ENCODE measurements around the gene PFKFB2.

The PFKFB2 gene

GRCh38 chr1:207093944-207094343 lies 40.9 kb downstream of the PFKFB2 start:
- DNase-seq, result no peak

GRCh38 chr1:207097871-207098324 lies 44.8 kb downstream of the PFKFB2 start:
- no peak for DNase-seq

- DNase-seq, result no peak
Measured at GRCh38 chr1:207101720-207102119, 48.6 kb downstream of the PFKFB2 start.

GRCh38 chr1:207102146-207102545 lies 49.1 kb downstream of the PFKFB2 start:
- DNase-seq, result no peak

- no peak for DNase-seq
Measured at GRCh38 chr1:207102659-207103058, 49.6 kb downstream of the PFKFB2 start.

- DNase-seq, result no peak
Measured at GRCh38 chr1:207103892-207104373, 50.9 kb downstream of the PFKFB2 start, which contains the start of gene C4BPA. TSS of gene C4BPA (plus strand) at chr1:207104233. CDS start at chr1:207113026, 8,793 bp downstream.

- no peak for DNase-seq
Measured at GRCh38 chr1:207109004-207109403, 55.9 kb downstream of the PFKFB2 start.

GRCh38 chr1:207112616-207113296 lies 59.7 kb downstream of the PFKFB2 start:
- DNase-seq, result no peak

- no peak for DNase-seq
Measured at GRCh38 chr1:207115269-207115668, 62.2 kb downstream of the PFKFB2 start.

- DNase-seq, result no peak
Measured at GRCh38 chr1:207124389-207124788, 71.3 kb downstream of the PFKFB2 start.

GRCh38 chr1:207128336-207128921 lies 75.4 kb downstream of the PFKFB2 start:
- no peak for DNase-seq

GRCh38 chr1:207129053-207129452 lies 76.0 kb downstream of the PFKFB2 start:
- DNase-seq, result no peak
